Fibroblast of skin of left biceps (primary cell): ENCODE results near the gene ZFPM1.

Experiments
- DNase-seq, 2 experiments: peaks; one replicate each; pipeline ENCODE4 v3.0.0-alpha.2; 2013; ENCODE audit warnings: low read depth in 2 of 2

Gene ZFPM1

DNA sequence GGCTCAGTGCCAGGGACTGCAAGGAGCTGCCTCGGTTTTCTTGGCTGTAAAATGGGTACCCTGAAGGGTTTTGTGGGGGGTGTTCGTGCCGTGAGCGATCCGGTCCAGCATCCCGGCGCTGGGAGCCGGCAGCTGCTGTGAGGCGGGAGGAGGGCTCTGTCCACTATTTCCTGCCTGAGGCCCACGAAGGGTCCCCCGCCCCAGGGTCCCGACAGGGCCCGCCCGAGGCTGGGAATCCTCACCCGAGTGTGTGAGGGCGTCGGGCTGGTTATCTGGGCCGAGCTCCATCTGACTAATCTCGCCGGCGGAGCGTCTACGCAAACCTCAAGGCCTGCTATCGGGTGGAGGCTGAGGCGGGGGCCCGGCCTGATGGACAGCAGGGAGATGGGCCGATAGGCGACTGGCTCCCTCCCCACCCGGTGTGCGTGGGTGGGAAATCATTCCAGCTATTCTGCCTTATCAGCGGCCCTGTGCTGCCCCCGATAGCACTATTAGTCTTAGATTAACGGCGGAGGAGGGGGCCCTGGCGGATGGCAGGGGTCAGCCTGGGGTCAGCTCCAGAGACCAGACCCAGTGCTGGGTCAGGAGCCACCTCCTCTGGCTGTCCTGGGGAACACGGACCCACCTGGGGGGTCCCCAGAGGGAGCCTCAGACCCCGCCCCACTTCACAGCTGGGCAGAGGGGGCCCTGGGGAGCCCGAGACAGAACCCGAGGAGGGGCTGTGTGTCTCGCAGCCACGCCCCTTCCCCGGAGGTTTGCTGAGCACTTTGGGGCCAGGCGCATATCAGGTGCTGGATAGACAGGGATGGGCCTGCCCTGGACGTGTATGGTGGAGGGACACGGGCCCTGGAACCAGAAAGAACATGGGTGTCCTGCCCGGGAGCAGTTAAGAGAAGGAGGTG, 44.7 kb downstream of the ZFPM1 start:
- peak in 1 of 2 experiments; percentile 6 for DNase-seq

DNA sequence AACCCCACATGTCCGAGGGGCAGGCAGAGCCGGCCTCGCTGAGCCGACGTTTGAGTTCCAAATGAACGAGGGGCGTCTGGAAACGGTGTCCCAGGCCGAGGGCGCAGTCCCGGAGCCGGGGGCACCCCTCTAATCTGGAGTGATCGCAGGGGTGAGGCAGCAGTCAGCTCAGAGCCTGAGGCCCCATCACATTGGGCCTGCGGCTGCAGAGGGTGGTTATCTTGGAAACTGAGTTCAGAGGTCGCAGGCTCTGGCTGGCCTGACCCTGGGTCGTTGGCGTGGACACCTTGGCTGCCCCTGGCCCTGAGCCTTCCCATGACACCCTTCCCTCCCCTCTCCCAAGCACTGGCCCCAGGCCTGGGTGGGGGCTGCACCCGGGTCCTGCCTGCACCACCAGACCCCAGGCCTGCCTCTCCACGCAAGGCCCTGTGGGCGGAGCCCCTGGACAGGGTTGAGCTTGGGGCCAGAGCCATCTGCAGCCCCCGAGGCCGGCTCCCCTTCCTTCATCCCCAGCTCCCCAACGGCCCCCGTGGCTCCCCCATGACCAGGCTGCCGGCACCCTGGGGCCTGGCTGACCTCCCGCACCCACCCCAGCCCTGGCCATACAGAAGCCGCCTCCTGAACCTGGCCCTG, 45.6 kb downstream of the ZFPM1 start:
- DNase-seq: no peak

DNA sequence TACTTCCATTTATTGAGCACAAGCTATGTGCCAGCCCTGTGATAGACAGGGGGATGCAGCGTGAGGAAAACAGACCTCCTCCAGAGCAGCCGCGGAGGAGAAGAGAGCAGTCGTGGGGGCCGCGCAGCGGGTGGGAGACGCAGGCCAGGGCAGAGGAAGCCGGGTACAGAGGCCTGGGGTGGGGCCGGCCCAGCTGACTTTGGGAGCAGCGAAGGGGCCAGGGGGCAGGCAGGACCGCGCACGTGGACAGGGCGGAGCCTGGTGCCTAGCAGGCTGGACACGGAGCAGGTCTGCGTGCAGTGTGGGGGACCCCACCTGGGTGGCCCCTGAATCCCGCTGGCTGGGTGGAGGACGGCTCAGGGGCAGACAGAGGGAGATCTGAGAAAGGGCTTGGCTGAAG, 46.2 kb downstream of the ZFPM1 start:
- DNase-seq: no peak

DNA sequence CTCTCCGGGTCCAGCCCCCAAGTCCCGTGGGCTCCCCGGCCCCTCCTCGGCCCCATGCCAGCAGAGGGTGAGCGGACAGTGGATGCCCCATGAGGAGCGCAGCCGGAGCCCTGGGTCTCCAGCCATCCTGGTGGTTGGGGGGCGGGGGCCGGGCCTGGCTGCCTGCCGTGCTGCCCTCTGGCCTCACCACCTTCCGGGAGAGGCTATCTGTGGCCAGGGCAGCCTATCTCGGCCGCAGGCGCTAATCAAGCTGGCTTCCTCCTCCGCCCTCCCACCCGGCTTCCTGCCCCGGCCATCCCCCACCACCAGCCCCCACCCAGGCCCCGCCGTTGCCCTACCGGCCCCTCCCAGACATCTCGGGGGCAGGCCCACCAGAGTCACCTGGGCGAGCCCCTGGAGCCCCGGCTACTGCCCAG, 46.8 kb downstream of the ZFPM1 start:
- DNase-seq: no peak

DNA sequence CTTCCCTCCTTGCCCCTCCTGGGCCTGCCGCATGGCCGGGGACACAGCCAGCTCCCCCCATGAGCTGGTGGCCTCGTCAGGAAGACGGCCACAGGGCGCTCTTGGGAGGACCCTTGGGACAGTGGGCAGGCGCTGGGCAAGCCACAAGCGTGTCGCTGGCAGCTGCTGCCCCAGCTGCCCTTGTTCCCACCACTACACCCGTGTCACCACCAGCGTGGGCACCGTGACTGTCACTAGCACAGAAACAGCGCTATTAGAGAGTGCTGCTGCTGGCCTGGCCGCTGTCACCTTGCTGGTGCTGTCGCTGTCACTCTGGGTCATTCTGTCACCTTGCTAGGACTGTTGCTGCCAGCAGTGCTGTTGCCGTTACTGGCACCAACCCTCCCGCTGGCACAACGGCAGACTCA, 47.2 kb downstream of the ZFPM1 start:
- no peak for DNase-seq

DNA sequence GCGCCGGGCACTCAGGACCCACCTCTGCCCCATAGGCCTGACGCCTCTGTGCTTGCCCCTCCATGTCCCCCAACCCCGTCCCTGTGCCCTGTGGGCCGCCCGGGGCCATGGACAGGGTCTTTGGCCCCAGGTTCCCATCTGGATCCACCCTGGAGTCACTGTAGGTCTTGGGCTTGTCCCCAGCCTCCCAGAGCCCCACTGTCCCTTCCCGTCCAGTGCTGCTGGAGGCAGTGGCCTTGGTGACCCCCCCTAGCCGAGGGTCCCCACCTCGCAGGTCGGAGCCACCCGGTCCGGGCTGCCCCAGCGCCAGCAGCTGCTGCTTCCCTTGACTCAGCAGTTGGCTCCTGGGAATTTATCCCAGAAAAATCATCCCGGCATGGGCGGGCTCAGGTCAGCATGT, 49.3 kb downstream of the ZFPM1 start:
- no peak for DNase-seq

DNA sequence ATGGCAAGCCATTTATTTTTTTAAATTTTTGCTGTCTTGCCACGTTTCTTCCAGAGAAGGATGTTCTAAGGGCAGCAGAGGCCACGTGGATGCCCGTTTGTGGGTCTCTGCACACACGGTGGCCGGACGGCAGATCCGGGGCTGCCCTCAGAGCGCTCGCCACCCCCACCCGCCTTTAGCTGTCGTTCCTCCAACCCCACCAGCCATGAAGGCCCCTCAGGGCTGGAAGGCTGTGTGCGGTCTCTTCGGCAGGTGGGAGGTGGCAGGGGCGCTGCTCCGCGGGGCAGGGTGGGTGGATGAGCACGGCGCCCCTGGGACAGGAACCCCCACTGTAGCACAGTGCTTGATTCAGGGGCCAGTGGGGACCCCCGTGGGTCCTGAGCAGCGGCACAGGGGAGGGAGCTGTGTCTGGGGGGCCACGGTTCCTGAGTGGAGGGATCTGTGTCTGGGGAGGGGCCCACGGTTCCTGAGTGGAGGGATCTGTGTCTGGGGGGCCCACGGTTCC, 49.7 kb downstream of the ZFPM1 start:
- no peak for DNase-seq

DNA sequence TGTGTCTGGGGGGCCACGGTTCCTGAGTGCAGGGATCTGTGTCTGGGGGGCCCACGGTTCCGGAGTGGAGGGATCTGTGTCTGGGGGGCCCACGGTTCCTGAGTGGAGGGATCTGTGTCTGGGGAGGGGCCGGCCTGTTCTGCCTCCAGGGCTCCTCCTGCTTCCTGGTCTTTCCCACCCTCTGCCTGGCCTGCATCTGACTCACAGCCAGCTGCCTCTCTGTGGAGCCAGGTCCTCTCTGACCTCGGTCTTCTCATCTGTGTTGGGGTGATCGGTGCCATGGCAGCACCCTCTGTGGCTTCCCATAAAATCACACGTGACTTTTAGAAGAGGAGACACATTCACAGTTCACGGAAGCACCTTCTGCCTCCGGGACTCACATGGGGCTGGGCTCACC, 50.3 kb downstream of the ZFPM1 start:
- DNase-seq: no peak

DNA sequence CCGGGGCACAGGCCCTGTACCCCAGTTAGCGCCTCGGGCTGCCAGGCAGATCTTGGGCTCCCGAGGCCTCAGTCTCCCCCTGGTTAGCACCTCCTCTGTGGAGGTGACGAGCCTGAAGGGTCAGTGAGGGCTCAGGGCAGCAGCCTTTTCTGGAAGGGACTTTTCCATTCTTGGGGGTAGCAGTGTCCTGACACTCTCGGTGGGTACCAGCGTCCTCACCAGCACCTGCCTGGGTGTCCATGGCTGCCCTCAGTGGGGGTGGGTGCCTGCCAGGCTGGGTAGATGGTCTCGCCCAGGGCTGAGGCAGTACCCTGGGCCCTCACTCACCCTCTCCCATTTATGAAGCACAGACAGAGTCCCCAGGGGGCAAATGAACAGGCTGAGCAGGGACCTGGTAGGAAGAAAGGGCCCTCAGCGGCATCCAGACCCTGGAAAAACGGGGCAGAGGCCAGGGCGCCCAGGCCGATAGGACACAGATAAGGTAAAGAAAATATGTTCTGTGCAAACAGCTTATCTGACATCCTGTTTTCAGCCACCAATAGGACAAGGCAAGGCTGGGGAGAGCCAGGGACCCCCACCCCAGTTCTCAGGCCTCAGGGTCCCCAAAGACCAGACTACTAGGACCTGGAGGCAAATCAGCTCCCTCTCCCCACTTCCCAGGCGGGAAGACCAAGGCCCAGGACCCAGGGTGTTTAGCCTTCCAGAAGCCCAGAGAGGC, 50.9 kb downstream of the ZFPM1 start:
- no peak for DNase-seq

DNA sequence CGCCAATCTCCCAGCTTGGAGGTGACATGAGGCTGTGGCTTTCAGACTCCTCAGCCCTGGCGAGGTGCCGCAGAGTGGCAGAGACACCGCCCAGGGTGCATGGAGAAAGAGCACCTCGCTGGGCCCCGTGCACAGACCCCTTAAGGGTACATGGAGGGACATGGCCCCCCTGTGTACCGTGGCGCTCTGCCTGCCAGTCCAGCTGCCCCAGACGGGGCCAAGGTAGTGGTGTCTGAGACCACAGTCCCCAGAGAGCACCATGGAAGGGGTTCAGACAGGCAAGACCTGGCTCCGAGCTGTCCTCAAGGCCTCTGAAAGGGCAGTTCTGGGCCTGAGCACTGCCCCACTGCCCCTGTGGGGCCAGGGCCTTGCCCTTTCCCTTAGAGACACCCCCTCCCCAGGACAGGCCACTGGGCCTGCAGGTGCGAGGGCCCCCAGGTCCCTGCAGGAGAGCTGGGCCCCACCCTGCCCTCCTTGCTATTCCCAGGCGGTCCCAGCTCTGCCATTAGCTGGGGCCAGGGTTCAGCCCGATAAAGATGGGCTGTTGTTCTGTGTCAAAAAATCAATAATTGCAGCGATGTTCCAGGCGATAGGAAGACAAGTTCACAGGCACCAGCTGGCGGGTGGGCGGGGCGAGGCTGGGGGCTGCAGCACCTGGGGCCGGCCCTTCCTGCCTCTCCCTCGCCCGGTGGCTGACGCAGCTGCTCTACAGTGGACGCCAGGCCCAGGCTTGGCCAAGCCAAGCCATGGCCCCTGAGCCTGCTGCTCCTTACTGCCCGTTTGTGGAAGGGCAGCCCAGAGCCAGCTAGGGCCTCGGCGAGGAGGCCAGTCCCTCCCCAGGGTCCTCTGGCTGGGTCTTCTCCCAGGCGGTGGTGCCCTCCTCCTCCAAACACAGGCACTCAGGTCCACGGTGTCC, 51.7 kb downstream of the ZFPM1 start:
- DNase-seq: no peak

DNA sequence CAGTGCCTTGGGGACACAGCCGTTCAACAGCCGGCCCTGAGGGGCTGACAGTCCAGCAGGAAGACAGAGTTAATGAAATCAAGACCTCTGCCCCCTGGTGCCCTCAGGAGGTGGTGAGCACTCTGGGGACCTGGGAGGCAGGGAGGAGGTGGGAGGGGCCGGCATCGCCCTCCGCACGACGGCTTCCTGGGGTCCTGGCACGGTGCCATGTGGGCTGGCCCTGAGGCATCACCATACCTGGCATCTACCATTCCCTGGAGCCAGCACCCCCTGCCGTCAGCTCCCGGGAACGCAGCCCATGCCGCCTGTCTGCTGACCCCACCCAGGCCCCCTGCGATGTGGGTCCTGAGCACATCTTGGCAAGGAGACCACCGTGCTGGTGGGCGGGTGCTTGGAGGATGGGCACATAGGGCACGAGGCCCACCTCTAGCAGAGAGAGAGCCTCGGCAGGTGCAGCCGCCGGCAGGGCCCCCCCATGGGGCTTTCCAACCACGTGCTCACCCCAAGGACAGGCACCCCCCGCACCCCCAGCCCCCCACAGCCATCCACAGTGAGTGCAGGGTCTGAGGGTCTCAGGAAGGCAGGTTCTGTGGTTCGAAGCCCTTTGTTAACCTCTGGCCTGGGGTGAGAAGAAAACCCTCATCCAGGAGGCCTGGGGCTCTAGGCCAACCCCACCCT, 52.5 kb downstream of the ZFPM1 start:
- DNase-seq: no peak

DNA sequence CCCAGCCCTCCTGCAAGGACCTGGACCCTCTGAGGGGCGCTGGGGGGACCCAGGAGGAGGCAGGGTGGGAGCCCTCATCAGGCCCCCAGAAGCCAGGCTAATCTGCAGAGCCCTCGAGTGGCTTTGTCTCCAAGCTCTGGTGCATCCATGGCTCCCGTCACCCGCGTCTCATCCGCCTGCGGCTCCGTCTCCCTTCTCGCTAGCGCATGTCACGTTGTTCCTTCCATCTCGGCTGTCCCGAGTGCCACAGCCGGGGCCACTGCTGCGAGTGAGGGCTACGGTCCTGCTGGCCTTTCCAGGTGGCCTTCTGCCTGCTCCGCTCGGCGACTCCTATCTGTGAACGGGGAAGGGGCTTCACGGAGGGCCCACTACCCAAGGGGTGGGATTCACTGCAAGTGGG, 53.6 kb downstream of the ZFPM1 start:
- no peak for DNase-seq

DNA sequence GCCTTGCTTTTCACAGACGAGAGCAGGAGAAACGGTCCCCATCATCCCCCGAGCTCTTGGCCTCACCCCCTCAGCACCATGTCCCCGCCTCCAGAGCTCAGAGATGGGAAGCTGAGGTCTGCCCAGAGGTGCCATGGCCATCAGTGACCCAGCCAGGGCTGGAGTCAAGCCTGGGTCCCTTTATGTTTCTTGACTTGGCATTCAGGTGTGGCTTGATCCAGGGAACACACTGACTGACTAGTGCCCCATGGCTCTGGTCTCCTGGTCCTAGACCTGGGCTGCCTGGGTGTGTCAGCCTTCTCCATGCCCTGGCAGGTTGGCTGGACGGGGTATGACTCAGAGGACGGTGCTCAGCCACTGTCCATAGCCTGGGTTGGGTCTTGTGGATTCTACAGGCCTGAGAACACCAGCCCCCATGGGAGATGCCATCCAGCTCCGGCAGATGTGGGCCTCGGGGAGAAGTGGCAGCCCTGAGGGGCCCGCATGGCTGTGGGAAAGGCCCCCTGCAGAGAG, 54.2 kb downstream of the ZFPM1 start:
- no peak for DNase-seq

DNA sequence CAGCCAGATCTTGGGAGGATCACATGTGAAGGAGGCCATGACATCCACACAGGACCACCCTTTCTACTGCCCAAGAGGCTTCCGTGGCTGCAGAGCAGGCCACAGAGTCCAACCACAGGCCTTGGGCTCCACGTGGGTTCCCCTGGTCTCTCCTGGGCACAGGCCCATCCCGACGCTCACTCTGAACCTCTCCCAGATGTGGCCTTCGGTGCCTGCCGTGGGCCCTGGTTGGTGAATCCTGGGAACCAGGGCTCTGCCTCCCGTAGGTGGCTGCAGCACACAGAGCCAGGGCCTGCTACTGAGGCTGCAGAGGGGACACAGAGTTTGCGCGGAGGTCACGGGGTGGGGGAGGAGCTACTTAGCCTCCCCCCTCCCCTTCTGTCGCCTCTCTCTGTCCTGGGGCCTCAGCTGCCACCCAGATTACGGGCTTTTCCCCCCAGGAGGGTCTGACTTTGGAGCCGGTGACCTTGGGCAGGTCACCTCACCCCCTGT, 55.3 kb downstream of the ZFPM1 start:
- DNase-seq: no peak

DNA sequence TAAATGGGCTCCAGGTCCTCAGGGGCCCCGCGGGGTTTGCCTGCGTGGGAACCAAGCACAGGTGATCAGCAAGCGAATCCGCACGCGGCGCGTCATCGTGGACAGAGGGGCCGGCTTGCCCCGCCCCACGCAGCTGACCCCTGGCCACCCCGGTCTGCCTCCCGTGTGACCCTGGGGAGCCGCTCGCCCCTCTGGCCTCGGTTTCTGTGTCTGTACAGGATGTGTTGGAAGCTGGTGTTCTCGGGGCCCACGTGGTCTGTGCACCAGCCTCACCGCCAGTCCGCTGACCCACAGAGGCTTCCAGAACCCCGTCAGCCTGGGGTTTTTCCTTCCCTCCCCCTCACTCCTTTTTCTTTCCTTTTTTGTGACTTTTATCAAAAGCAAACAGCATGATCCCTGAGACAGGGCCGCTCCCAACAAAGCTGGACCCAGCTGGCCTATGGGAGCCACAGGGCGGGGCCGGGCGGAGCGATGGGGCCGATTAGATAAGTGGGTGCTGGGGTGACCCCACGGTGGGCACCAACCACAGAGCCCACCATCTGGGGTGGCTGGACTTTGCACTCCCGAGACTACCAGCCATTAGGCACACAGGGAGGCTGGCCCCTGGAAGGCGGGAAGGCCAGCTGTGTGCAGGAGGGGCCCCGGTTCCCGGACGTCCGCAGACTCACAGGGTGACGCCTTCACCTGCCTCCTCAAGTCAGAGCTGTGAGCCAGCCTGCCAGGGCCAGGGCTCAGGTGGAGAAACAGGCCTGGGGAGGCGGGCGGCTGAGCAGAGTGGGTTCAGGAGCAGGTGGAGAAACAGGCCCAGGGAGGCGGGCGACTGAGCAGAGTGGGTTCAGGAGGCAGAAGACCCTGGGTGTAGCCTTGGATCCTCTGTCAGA, 56.0 kb downstream of the ZFPM1 start:
- no peak for DNase-seq

DNA sequence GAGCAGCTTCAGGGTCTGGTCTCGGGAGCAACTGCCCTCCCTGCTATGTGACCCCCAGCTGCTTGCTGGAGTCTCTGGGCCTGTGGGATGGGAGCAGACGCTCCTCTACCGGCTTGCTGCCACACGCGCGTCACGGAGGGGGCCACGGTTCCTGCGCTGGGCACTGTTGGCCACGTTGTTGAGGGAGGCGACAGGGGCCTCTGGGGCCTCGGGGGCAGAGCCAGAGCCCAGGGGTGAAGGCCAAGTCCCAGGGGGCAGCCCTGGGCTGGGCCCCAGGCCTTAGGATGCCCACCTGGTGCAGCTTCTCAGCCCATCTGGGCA, 56.6 kb downstream of the ZFPM1 start:
- no peak for DNase-seq

DNA sequence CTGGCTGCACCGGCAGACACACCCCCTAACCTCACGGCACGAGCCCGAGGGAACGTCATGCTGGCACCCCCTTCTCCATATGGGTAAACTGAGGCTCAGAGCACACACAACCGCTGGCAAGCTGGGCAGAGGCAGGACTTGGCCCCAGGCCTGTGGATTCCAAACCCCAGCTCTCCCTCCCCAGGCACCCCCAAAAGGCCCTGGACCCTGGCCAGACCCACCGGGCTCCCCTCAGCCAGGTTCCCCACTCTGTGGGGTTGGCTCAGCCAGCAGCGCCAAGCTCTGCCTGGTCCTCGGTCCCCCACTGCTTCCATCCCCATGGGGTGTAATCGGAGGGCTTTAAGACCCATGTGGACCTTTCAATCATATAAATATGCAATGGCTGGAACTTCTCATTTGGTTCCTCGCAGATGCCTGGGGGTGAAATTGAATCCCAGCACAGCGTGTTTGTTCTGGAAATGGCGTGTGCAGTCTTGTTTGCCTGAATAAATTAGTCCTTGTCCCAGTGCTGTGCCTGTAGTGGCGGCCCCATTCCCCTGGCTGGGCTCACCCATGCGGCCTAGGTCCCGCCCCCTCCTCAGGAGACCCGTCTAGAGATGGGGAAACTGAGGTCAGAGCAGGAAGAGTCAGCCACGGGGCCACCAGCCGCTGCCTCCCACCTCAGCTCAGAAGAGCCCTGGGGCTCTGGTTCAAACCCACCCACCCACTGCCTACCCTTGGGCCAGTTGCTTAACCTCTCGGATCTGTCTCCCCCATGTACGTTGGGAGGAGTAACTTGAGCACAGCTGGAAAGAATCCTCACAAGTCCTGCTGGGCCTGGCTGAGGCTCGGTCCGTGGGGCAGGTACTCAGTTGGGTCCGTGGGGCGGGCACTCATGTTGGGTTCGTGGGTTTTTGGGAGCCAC, 57.3 kb downstream of the ZFPM1 start:
- no peak for DNase-seq

DNA sequence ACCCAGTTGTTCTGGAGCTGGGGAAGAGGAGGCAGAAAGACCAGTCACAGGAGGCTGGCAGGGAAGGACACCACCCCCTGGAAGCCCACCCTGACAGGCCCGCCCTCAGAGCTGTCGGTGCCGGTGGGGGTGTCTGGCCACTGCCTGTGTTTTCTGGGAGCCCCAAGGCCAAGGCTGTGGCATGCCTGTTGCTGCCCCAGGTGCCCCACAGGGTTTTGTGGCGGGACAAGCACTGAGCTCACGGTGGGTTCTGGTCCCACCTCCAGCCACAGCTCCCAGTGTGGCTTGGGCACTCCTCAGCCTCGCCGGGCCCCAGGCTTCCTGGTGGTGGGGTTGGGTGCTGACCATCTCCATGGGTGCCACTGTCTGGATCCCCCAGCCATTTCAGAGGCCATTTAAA, 58.0 kb downstream of the ZFPM1 start:
- DNase-seq: no peak

DNA sequence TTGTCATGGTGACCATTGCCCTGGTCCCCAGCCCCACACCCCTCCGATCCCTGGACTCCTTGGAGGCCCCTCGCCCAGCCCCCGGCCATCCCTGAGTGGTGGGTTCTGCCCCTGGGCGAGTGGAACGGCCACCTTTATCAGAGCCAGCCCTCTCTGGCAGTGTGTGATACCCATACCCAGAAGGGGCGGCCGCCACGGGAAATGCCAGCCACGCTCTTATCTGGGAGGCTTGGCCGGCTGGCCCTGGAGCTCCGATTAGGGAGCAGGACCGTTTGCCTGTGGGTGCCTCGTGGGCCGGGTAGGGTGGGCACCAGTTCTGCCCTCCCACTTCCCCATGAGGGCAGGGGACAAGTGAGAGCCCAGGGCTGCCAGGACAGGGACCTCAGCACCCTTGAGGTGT, 58.8 kb downstream of the ZFPM1 start:
- no peak for DNase-seq
